Fibroblast of skin of right quadriceps (primary cell): Measurements from ENCODE around the gene ZNF138.
"Not testable (repeated sequence)": the region's sequence is repeated elsewhere in the genome, so short reads cannot be mapped to it uniquely, and the experiment has no call there.

Source experiments
- DNase-seq: peaks from one replicate; pipeline ENCODE4 v3.0.0-alpha.2; 2013

ZNF138 gene

DNA sequence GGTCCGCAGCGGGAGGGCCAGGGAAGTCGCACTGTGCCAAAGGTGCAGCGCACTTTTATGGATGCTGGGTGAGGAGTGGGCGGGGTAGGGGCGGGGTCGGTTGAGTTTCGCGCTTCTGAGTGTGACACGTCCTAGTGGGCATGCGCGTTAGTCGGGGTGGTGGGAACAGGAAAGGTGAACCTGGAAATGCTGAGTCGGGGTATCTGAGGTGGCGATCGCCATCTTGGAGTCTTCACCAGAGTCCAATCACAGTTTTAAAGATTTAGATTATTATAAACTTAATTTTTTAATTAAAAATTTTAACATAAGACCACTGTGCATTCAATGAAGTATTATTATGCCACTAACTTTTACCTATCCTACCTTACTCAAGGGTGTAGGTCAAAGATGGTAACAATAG, 45.7 kb downstream of the ZNF138 start:
- no peak for DNase-seq

DNA sequence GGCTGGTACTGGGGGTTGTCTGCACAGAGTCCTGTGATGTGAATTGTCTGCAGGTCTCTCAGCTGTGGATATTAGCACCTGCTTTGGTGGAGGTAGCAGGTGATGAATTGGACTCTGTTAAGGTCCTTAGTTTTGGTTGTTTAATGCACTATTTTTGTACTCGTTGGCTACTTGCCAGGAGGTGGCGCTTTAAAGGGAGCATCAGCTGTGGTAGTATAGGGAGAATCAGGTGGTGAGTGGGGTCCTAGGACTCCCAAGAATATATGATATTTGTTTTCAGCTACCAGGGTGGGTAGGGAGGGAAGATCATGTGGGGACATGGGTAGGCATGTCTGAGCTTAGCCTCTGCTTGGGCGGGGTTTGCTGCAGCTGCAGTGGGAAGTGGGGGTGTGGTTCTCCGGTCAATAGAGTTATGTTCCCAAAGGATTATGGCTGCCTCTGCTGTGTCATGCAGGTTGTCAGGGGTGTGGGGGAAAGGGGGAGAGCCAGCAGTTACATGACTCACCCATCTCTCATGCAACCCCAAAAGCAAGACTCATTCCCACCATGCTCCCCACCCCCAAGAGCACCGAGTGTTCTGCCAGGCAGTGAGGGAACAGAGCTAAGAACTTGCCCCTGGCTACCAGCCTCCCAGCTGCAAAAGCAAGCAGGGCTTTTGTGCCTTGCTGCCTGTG, 55.2 kb downstream of the ZNF138 start:
- DNase-seq, result peak; percentile 1

DNA sequence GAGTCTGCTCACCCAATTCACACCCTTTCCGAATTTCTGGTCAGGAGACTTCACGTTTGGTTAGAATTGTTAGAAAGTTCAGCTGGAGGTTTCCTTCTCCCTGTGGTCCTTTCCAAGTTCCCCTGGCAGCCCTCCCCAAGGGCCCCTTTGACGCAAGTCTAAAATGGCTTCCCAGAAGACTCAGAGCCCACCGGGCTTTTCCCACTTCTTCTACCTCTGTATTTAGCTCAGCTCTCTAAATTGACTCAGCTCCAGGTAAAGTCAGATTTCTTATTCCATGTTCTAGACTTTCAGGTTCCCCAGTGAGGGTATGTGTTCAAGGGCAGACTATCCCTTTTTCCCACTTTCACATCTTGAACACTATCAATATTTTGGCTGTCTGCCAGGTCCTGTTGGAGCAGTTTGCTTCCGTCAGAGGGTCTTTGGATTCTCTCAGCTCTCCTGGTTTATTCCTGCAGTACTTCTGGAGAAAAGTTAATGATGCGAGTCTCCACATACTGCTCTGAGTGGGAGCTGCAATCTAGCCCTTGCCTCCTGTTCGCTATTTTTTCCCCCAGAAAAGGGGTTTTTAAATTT, 55.8 kb downstream of the ZNF138 start:
- DNase-seq, result no peak

DNA sequence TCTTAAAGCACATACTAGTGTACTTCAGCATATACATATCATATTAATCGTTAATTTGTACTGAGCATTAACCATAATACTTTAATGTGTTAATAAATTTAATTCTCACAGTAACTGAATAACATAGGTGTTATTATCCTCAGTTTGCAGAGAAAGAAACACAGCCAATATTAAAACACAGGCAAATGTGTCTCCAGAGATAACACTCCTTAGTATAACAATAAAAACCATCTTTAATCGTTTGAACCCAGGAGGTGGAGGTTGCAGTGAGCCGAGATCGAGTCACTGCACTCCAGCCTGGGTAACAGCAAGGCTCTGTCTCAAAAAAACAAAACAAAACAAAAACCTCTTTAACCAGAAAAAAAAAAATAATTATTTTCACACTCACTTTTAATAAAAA, 59.5 kb downstream of the ZNF138 start:
- no peak for DNase-seq

DNA sequence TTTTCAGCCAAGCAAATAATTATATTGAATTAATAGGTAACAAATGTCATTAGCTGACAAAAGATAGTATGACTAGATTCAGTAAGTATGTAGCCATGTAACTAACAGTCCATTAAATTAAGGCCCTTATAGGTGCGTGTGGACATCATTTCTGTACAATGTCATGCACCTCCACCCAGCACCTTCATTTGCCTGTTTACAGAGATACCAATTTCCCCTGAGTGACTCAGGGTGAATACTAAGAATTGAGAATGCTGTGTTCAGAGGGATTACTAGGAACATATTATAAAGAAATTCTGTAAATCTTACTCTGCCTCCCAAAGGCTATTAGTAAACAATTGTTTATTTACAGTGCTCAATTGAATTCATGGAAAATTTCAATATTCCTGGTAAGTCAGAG, 60.7 kb downstream of the ZNF138 start:
- DNase-seq, result no peak

DNA sequence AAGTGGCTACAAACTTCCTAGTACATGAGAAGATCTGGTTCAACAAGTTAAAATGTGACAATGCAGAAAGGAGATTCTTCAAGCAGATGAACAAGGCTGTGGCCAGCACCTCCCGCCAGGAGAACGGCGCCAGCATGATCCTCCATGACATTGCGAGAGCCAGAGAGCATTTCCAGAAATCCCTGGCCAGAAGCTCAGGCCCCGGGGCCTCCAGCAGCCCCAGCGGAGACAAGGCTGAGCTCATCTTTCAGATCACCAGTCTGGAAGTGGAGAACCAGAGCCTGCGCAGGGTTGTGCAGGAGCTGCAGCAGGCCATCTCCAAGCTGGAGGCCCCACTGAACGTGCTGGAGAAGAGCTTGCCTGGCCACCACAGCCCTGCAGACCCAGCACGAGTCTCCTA, 68.8 kb downstream of the ZNF138 start:
- DNase-seq, result no peak

DNA sequence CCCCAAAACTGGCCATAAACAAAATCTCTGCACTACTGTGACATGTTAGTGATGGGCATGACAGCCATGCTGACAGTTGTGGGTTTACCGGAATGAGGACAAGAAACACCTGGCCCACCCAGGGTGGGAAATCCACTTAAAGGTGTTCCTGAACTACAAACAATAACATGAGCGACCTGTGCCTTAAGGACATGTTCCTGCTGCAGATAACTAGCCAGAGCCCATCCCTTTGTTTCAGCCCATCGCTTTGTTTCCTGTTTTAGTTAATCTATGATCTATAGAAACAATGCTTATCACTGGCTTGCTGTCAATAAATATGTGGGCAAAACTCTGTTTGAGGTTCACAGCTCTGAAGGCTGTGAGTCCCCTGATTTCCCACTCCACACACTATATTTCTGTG, 69.3 kb downstream of the ZNF138 start:
- not testable (repeated sequence) for DNase-seq

DNA sequence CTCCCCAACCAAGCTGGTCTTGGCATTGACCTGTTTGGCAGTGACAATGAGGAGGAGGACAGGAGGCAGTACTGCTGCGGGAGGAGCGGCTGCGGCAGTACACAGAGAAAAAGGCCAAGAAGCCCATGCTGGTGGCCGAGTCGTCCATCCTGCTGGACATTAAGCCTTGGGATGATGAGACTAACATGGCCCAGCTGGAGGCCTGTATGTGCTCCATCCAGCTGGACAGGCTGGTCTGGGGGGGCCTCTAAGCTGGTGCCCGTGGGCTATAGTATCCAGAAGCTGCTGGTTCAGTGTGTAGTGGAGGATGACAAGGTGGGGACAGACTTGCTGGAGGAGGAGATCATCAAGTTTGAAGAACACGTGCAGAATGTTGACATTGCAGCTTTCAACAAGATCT, 69.7 kb downstream of the ZNF138 start:
- no peak for DNase-seq

DNA sequence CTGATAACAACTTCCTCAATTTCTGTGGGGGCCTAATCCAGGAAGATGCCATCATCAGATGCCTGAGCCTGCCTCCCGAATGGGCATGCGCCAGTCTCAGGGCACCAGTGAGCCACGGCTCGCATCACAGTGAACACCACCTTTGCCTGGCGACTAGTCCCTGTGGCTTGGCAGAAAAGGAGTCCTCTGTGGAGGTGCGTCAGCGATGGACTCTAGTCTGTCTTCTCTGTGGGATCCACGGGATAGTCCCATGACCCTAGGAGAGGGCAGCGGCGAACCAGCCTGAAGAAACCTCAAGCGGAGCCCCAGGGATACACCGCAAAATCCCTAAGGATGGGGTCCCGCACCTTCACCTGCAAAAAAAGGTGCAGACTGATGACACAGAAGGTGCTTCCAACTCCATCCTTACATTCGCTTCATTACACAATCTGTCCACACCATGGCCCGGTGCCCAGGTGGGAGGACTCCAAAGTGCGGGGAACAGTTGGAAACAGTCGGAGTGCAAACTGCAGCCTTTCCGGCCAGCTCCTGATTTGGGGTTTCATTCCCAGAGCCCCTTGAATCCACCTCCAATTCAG, 73.7 kb downstream of the ZNF138 start:
- no peak for DNase-seq

DNA sequence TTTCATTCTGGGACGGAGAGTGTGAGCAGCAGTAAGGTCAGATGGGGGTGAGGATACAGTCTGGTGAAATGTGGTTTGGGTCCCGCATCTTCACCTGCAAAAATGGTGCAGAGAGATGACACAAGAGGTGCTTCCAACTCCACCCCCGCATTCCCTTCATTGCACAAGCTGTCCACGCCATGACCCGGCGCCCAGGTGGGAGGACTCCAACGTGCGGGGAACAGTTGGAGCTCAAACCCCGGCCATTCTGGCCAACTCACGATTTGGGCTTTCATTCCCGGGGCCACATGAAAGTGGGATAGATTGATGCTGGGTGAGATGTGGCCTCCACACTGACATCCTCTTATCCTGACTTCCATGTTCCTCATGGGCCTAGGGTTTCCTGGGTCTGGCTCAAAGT, 74.3 kb downstream of the ZNF138 start:
- DNase-seq, result no peak

DNA sequence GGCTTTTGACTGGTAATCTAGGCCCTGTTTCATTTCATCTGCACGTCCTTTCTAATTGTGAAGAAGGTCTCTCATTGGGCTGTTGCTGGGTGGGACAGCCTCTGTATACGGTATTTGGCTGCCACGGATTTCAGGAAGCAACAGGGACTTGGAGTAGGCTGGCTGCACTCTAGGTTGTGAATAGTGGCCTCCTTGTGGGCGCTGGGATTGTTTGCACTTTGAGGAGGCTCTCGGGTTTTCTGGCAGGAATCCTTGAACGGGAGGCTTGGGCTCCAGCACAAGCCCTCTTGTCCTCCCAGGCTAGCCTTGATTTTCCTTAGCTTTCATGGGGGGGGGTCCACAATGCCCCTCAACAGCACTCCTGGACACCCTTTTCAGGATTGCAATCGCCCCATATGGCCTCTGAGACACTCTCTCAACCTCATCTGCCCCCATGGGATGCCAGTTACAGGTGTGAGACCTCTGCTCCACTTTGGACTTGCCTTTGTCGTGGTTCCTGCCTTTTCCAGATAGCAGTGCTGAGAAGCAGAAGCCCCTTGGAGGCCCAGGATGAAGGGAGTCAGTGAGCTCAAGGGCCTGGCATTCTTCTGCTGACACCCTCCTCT, 75.0 kb downstream of the ZNF138 start:
- no peak for DNase-seq

DNA sequence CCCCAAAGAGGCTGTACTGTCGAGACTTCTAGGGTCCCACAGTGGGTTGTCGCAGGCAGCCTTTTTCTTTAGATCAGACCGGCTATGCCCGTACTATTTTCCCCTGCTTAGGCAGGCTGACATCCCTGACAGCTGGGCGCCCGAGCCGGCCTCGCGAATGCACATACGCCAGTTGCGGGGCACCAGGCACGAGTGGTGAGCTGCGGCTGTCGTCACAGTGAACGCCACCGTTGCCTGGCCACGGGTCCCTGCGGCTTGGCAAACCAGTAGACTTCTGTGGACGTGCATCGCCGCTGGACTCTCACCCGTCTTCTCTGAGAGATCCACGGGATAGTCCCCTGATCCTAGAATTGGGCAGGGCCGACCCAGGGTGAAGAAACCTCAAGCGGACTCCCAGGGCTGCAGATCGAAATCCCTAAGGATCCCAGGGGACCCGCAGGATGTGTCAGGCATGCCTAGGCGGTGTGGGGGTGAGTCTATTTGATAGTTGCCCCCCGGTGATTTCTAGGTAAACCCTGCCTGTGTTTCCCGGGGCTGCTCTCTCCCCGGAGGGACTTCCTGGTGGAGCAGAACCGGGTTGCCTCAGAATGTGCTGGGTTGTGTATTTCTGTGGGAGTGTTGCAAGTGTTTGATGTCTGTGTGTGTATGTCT, 75.8 kb downstream of the ZNF138 start:
- no peak for DNase-seq

DNA sequence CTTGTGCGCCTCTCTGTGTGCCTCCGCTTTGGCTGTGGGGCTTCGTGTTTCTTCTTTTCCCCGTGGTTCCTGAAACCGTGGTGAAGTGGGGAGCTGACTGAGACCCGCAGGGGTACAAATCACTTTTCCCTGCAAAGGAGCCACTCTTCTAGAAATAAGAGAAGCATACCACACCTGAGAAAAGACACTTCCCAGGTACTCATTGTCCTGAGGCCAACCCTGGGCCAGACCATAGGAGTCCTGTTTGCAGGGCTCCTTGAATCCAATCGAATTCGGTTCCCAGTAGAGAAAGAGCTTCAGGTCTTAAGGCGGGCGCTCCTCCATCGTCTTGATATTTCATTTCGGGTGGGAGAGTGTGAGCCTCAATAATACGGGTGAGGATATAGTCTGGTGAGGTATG, 76.4 kb downstream of the ZNF138 start:
- no peak for DNase-seq

DNA sequence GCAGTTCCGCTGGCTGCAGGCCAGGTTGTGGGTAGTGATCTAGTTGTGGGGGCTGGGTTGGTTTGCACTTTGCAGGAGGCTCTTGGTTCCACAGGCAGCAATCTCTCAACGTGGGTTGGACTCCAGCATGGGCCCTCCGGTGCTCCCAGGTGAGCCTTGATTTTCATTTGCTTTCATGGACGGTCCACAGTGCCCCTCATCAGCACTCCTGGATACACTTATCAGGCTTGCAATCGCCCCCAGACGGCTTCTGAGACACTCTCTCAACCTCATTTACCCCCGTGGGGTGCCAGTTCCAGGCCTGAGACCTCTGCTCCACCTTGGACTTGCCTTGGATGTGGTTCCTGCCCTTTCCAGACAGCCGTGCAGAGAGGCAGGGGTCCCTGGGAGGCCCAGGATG, 77.5 kb downstream of the ZNF138 start:
- DNase-seq, result no peak

DNA sequence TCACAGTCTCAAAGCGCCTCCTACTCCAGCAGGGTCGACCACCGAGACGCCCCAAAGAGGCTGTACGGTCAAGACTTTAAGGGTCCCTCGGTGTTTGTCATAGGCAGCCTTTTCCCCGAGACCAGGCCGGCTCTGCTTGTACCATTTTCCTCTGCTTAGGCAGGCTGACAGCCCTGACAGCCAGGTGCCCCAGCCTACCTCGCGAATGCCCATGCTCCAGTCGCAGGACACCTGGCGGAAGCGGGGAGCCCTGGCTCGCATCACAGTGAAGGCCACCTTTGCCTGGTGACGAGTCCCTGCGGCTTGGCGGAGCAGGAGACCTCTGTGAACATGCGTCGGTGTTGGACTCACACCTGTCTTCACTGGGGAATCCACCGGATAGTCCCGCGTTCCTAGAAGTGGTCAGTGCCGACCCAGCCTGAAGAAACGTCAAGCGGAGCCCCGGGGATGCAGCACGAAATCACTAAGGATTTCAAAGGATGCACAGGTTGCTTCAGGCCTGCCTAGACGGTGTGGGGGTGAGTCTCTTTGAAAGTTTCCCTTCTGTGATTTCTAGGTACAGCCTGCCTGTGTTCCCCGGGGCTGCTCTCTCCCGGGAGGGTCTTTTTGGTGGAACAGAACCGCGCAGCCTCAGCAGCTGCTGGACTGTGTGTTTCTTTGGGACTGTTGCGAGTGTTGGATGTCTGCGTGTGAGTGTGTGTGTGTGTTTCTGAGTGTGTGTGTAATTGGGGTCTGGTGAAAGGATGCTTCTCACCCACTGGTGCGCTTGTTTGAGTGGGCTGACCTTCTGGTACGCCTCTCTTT, 78.3 kb downstream of the ZNF138 start:
- DNase-seq, result no peak

DNA sequence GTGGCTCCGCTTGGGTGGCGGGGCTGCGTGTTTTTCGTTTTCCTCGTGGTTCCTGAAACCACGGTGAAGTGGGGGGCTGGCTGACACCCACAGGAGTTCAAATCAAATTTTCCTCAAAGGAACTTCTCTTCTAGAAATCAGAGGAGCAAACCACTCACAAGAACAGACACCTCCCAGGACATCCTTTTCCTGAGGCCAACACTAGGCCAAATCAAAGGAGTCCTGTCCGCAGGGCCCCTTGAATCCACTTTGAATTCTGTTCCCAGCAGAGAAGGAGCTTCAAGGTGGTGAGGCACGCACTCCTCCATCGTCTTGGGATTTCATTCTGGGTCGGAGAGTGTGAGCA, 78.9 kb downstream of the ZNF138 start:
- DNase-seq, result no peak

DNA sequence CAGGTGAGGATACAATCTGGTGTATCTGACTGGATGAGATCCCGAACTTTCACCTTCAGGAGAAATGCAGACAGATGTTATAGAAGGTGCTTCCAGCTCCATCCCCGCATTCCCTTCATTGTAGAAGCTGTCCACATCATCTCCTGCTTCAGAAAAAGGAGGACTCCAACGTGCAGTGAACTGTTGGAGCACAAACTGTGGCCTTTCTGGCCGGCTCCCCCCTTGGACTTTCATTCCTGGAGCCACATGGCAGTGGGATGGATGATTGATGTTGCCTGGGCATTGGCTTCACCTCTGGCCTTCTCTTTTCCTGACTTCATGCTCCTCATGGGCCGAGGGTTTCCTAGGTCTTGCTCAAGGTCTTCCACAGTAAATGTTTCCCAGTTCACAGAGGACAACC, 79.3 kb downstream of the ZNF138 start:
- DNase-seq, result no peak

DNA sequence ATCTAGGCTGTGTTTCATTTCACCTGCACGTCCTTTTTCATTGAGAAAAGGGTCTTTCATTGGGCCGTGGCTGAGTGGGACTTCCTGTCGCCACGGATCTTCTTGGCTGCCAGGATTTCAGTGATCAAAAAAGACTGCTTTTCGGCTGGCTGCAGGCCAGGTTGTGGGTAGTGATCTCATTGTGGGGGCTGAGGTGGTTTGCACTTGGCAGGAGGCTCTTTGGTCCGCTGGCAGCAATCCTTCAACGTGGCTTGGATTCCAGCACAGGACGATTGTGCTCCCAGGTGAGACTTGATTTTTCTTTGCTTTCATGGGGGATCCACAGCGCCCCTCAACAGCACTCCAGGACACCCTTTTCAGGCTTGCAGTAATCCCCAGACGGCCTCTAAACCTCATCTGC, 79.9 kb downstream of the ZNF138 start:
- no peak for DNase-seq

DNA sequence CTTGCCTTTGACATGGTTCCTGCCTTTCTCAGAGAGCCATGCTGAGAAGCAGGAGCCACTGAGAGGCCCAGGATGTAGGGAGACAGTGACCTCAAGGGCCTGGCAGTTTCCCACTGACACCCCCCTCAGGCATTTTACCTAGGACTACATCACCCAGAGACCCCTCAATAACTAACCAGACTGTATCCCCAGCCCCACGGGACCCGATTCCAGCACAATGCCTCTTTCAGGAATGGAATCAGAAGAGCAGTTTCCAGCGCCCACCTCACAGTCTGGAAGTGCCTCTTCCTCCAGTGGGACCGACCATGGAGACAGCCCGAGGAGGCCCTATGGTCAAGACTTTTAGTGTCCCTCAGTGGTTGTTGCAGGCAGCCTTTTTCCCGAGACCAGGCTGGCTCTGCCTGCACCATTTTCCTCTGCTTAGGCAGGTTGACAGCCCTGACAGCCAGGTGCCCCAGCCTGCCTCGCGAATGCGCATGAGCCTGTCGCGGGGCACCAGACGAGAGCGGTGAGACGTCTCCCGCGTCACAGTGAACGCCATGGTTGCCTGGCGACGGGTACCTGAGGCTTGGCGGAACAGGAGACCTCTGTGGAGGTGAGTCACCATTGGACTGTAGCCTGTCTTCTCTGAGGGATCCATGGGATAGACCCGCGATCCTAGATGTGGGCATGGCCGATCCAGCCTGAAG, 80.5 kb downstream of the ZNF138 start:
- DNase-seq, result no peak

DNA sequence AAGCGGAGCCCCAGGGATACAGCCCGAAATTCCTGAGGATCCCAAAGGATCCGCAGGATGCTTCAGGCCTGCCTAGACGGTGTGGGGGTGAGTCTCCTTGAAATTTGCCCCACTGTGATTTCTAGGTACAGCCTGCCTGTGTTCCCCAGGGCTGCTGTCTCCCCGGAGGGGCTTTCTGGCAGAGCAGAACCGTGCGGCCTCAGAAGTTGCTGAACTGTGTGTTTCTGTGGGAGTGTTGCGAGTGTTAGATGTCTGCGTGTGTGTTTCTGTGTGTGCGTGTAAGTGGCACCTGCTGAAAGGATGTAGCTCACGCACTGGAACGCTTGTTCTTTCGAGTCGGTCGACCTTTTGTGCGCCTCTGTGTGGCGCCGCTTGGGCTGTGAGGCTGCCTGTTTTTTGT, 81.0 kb downstream of the ZNF138 start:
- DNase-seq, result no peak

DNA sequence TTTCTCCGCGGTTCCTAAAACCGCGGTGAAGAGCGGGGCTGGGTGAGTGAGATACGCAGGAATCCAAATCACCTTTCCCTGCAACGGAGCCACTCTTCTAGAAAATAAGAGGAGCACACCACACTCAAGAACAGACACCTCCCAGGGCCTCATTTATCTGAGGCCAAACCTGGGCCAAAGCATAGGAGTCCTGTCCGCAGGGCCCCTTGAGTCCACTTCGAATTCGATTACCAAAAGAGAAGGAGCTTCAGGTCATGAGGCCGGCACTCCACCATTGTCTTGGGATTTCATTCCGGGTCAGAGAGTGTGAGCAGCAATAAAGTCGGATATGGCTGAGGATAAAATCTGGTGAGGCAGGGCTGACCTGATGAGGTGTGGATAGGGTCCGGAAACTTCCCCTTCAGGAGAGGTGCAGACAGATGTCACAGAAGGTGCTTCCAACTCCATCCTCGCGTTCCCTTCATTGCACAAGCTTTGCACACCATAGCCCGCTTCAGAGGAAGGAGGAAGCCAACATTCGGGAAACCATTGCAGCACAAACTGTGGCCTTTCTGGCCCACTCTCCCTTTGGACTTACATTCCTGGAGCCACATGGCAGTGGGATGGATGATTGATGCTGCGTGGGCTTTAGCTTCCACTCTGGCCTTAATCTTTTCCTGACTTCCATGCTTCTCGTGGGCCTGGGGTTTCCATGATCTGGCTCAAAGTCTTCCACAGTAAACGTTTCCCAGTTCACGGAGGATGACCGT, 81.6 kb downstream of the ZNF138 start:
- no peak for DNase-seq
